Activated CD4-positive, alpha-beta T cell treated with anti-CD3 and anti-CD28 coated beads, Interleukin-2, amount 50 U/mL, for 4 hours (primary cell): ENCODE measurements around the gene NOL4L.

Experiments
- DNase-seq, 2 experiments: peaks; one replicate each; pipeline ENCODE4 v3.0.0-alpha.2; 2020

The NOL4L gene

DNA sequence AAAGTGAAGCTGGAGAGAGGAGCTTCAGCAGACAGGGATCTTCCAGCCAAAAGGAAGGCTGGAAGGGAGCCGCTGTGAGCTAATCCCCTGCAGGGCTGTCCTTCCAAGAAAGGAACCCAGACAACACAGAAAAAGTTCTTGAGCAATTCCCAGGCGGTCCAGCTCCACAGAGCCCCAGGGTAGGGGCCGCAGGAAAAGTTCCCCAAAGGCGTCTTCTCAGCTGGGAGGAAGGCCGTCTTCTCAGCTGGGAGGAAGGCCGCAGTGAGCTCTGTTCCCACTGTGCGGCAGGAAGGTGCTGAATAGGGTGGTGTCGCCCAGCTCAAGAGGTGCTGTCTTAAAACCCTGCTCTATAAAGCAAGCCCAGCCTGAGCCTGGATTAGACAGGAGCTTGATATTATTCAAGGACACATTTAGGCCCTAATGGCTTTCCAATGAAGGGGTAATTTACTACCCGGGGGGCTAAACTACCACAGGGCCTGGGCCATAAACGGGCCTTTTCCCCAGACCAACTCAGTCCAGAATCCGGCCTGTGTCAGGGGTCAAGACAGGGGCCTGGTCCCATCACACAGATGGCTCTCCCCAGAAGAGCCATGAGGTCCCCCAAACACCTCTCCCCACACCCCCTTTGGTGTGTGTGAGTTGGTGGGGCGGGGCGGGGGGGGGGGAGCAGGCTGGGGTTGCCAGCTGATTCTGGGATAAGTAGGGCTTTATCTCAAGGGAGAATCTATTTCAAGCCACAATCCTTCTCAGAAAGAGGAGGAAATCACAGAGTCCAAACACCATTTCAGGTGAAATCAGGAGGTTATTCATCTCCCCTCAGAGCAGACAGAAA is 103.6 kb downstream of the NOL4L start:
- no peak for DNase-seq

DNA sequence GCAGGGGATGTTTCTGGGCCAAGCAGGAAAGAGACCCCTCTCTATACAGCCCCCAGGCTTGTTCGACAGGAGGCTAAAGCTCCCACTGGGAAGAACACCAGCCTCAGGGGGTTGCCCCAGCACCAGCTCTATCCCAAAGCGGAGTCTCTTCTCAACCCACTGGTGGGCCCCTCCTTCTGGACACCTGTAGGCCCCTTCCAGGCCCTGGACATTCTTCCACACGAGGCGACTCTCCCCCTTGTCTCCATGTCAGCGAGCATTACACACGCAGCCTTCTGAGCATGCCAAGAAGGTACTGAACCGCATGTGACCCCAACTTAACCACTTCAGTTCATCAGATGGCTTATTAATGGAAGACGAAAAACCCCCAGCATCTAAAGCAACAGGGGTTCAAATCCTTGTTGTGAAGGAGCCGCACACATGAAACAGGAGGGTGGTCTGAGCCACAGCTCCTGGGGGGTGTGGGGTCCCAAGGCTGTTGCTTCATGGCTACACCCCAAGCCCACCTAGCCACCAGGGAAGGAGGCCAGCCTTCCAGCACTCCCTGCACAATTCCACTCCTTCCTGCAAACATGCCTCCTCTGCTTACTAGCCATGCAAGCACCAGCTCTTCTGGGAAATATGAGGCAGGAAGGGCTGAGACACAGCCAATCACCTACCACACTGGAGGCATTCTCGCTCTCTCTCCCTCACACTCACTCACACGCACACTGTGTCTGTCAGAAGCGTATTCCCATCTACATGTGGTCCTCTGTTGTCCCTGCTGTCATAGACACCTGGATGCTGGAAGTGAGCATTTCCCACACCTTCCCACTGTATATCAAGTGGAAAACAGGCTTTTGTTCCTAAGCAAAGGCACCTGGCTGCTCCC is 104.5 kb downstream of the NOL4L start:
- DNase-seq = no peak

DNA sequence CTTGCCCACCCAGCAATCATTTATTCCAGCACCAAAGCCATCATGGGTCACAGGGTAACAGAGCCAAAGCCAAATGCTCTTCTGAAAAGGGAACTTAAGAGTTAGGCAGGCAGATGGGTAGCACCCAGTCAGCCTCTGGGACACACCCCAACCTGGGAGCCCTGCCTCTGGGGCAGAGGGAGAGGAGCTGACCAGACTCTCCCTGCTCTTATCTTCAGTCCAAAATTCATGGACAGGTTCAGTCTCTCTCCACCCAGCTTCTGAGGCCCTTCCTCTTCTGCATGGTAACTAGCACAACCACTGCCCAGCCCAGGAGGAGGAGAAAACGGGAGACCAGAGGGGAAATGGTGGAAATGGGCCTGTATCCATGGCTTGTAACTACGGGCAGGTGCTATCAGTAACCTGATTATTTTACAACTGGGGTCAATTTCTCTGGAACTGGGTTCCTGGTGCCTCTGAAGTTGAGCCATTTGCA is 105.4 kb downstream of the NOL4L start:
- DNase-seq = no peak

DNA sequence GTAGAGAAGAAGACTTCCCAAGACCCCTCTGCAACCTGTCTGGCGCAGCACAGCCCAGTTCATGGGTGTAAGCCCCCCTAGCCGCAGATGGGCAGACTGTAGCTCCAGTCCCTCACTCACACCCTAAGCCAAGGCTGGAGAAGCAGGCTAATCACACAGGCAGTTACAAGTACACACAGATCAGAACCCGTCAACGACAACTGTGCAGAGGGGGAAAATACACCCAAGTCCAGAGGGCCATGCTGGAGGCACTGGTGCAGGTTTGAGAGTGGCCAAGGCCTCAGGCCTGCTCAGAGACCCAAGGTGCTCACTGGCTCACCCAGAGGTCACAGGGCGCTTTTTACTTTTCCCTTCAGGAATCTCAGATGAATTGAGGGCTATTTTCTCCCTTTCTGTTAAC is 106.1 kb downstream of the NOL4L start:
- DNase-seq = no peak

DNA sequence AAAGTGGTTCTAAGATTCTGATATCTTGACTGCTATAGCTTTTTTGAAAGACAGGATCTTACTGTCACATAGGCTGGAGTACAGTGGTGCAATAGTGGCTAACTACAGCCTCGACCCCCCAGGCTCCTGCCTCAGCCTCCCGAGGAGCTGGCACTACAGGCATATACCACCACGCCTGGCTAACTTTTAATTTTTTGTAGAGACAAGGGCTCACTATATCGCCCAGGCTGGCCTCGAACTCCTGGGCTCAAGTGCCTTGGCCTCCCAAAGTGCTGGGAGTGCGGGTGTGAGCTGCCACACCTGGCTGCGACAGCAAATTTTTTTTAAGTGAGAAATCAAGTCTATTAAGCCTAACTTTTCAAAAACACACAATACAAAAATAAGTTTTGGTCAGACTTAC is 106.6 kb downstream of the NOL4L start:
- DNase-seq = no peak

DNA sequence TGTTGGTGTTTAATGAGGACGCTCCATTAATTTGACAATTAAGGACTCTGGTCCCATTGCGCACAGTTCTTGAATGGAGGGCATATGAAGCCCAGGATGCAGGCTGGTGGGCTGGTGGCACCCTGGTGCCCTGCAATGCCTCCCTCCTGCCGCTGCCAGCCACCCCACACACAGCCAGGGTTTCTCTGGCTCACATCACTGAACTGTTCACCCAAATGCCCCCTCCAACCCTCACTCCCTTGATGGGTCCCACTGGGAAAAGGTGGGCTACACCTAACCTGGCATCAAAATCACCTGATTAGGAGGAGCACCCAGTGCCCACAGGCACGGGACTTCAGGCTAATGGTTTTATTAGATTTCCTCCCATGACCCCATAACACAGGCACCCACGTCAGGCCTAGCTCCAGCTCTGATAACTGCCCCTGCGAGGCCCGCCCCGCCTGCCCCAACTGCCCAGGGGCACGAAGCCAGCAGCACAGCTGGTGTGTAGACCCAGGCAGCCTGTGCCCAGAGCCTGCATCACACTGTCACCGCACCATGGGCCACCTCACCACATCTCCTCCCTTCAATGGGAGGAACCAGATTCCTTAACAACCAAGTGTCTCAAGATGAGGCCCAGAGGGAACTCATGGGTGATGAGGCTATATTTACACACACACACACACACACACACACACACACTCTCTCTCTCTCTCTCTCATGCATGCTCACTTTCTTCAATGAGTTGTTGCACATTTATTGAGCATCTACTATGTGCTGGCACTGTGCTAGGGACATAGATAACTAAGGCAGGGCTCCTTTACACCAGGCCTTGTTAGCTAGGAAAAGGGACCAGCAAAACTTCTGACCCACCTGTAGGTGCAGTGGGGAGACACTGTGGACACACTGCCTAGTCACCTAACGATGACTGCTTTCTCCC is 107.3 kb downstream of the NOL4L start:
- DNase-seq = no peak

DNA sequence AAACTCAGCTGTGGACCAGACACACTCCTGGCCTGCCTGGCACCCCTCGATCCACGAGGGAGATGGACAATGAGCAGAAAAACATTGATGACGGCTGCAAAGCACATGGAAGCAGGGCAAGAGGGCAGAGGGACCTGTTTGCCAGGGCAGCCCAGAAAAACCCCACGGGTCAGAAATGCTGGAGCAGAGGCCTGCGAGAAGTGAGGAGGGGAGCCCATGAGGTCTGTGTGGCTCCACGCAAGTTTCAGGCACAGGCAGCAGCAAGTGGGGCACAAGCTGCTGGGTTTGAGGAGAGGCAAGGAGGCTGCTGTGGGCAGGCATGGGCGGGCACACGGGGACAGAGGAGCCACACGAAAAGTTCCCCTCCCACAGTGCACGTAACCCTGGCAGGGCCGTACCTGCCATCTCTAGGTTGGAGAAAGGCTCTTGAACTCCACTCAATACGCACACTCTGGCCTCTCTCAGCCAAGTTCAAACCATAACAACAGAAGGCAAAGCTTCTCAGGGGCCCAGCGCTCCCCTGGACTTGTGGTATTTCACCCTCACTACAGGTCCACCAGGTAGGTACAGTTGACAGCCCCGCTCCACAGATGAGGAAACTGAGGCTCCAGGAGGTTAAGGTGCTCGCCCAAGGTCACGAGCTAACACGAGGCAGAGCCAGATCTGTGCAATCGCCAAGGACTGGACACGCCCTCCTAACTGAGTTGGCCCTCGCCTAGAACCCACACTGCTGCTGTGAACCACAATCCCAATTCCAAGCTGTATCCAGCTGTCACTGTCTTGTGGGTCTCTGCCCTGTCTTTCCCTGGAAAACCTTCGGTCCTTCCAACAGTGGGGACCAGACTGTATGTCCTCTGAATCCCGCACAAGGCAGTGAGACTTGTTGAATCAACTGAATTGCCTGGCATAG is 108.2 kb downstream of the NOL4L start:
- DNase-seq = no peak

DNA sequence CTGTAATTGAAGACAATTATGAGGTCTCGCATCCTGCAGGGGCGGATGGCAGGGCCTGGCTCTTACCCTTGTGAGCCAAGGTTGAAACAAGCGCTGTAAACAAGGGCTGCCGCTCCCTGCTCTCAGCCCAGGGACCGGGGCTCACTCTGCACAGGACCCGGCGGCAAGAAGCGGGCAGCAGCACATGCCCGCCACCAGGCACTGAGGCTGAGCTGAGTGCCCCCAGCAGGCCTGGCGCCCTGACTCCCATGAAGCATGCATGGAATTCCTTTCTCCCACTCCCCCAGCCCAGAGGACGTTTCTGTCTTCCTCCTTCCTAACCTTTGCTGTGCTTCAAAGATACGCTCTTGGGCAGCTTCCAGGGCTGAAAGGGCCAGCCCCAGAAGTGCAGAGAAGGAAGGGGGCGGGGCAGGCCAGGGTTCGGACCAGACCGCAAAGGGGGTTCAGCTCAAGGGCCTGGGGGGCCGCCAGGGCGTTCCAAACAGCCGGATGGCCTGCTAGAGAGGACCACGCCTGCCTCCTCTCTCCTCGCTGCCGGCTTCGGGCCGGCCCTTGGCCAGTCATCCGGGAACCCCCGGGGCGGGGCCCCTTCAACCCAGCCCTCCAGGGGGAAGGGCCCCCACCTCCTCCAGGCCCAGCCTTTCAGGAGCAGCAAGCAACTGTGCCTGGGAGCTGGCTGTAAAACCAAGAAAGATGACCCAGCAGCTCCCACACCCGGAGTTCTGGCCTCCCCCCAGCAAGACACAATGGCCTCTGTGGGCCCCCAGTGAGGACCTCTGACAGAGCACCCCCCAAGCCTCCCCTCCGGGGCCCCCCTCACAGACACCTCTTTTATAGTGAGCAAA is 109.9 kb downstream of the NOL4L start:
- DNase-seq = no peak

DNA sequence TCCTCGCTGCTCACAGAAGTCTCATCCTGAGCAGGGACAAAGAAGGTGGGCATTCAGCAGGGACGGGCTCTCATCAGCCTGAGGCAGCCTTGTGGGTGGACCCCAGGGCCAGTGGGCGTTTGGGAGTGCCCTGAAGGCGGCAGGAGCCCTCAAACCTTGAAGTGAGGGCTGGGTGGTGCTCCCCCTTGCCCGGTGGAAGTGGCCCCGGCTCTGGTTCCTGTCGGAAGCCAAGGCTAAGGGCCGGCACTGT is 110.5 kb downstream of the NOL4L start:
- DNase-seq = no peak

DNA sequence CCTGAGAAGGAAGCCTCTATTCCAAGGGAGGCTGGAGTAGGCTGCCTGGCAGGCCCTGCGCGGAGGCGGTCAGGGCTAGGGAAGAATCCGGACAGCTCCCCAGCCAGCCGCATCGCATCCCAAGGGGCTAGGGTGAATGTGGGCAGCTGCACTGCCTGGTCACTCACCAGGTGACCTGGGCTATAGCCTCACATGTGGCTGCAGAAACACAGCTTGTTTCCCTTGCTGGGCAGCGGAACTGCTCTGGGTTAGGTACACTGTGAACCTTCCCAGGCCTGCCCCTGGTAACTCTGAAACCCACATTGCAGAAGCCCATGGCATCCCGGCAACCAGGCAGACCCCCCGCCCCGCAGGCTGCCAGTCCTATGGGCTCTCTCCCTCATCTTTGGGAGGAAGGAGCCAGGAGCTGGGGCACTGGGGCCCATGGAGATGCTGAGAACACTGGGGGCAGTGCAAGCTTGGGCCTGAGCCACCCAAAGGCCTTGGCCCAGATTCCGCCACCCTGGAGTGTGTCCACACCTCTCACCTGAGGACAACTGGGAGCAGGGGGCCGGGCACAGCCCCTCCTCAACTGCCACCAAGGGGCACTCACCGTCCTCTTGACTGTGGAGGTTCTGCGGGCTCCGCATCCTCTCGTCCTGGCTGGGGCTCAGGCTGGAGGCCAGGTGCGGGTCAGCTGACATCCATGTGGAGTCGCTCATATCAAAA is 111.0 kb downstream of the NOL4L start:
- no peak for DNase-seq

DNA sequence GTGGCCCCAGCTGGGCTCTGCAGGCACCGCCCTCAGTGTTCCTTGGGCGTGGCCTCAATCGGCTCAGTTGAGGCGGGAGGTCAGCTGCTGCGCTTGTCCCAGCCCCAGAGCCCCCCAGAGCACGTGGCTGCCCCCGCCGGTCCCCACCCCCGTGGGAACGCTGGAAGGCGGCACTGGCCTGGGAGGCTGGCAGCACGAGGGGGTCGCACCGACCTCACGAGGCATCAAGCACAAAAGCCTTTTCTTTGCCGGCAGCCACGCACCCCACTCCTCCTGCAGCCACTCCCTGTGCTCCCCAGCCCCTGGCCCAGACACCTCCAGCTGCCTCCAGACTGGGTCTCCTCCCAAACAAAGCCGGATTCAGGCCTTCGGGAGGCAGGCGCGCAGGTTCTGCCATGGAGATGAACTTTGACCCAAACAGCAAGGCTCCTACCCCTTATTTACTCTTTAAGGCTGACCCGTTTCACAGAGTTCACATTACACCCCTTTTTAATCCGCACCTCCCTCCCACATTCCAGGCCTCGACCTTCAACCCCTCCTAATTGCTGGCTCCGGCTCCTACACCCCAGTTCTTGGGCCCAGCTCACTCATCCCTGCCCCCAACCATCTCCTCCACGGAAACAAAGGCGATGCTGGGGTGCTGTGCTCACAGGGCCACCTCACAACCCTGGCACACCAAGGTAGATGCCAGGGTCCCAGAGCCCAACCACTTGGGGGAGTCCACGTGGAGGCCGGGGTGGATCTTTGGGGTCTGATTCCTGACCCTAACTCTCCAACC is 111.7 kb downstream of the NOL4L start:
- DNase-seq = no peak

DNA sequence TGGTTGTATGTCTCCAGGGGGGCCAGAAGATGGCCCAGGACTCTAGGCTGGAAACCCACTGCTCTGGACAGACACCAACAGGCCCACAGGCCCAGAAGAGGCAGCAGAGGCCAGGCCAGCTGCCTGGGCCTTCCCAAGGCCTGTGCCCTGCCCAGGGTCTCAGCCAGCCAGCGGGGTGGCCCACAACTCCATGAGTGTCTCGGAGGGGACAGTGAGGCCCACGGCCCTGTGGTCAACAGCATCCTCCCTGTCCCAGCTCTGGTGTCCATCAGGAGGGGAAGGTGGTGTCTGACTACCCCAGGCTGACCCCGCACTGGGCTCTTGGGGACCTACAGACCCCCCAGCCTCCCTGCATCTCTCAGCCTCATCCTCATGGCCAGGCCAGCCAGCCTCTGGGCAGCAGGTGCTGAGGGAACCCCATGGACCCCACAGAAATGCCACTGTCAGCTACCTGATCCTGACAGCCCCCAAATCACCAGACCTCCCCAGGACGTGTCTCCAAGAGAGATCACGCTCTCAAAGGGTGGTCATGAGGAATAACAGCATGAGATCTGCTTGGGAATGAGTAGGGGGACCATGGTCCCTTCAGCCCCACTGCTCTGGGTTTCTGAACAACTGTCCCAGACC is 112.4 kb downstream of the NOL4L start:
- DNase-seq = no peak

DNA sequence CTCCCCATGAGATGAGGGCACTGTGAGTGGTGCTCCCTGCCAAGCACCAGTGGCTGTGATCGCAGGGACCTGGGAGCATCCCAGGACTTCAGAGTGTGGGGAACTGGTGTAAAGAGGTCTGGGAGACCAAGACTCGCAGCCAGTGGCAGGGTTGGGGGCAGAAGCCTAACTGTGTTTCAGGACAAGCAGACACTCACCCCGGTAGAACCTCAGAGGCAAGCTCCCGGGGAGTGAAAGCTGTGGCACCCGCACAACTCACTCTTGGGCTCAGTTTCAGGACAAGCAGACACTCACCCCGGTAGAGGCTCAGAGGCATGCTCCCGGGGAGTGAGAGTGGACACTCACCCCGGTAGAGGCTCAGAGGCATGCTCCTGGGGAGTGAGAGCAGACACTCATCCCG is 114.2 kb downstream of the NOL4L start:
- no peak for DNase-seq

DNA sequence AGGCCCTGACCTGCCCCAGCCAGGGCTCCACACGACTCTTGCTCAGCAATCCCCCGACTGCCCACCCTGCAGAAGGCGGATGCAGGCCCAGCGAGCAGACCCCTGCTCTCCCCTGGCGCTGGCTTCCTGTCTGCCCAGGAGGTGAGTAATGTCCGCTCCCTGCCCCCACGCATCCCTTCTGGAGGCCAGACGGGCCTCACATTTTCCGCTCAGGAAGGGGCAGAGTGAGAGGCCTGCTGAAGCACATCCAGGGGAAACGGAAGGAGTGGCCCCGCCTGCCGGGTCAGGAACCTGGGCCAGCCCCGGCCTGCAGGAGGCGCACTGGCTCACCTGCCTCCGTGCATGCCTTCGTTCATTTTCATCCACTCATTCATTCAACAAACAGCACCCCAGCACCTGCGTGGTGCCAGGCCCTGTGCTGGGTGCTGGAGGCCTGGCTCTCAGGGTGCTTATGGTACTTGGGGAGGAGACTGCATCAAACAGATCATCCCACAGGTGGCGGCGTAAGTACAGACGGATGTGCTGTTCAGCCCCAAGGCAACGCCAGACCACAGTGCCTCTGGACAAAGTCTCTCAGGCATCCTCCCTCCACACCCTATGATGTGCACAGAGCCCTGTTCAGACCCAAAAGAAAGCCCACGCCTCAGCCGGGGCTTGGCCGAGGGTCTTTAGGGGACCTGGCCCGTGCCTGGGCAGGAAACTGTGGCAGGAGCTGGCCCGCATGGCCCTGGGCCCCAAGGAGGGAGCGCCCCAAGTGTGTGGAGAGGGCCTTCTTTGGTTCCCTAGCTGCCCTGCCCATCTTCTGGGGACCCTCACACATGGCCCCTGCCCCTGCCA is 114.9 kb downstream of the NOL4L start:
- DNase-seq = no peak

DNA sequence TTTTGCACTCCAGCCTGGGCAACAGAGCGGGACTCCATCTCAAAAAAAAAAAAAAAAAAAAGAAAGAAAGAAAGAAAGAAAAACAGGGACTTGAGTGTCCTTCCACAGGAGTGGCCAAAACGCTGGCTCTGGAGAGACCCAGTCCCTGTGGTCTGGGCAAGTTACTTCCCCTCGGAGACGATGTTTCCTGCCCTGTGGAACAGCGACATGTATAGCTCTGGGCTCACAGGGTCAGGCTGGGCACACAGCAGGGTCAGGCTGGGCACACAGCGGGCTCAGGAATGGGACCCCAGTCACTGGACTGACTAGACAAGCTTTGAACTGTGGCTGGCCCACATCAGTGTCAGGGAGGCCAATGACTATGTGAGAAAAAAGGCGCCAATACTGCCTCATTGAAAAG is 116.3 kb downstream of the NOL4L start:
- DNase-seq = no peak

DNA sequence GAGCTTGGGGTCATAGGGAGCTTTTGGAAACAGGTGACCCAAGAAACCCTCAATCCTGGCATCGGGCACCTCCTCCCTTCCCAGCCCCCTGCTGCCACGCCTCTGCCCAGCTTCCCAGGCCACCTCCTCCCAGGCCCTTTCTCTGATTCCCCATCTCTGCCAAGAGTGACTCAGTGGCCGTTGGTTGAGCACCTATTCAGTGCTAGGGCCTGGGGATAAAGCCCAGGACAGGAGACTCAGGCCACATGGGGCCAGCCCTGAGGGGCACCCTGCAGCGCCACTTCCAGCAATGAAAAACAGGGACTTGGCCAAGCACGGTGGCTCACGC is 116.9 kb downstream of the NOL4L start:
- DNase-seq = no peak

DNA sequence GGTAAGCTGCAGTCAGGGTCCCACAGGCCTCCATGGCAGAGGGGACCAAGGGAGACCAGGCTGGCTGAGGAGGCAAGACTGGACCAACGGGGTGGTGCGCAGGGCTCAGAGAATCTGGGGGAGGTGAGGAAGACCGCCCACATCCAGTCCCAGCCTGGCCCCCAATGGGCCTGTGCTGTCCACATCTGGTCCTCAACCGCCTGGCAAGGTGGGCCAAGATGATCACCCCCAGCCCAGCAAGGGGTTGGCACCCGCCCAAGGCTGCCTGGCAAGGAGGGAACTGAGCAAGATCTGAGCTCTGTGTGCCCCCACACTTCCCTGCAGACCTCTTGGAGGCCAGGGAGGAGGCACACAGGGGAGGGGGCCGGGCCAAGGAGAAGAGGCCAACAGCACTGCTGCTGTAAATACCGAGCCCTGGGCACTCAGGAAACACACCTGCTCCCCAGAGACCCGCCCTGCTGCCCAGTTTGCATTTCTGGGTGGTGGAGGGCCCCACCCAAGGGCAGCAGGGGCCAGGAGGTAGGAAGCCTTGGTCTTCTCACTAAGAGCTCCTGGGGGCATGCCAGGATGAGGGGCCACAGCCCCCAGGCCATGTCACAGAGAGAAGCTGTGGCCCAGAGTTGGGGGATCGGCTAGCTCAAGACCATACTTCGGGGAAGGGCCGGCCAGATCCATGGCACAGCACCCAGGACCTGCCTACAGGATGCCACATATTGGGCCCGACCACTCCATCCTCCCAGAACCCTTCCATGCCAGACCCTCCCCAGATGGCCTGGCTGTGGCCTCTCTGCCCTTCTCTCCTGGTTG is 117.4 kb downstream of the NOL4L start:
- DNase-seq = no peak
